ENCODE measurements around the gene CCDC92B.

DNA sequence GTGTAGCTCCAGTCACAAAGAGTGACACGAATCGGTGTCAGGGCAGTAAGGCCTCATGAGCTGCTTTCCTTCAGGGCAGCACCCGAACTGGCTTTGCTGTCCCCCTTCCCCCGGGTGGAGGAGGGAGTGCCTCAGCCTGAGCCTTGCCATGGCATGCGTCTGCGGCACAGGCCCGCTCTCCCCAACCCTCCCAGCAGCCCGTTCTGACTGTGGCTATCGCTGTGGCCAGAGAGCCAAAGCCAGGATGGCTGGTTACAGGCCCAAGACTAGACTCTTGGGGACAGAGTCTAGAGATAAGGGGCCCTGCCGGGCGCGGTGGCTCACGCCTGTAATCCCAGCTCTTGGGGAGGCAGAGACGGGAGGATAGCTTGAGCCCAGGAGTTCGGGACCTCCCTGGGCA, 63.8 kb downstream of the CCDC92B start:
- no peak; the same call in 1 of the 2 replicates for TF ChIP-seq POLR2A (IDR thresholded peaks at IDR 0.05; ENCODE audit: low read depth, low read length)
- no peak for TF ChIP-seq TAF1 (IDR thresholded peaks at IDR 0.05; ENCODE audit: low read depth, low read length)
- no peak for TF ChIP-seq PAX5 (IDR thresholded peaks at IDR 0.05; ENCODE audit: insufficient read depth, low read length, severe bottlenecking)
- peak; percentile 28; the same call in 1 of the 2 replicates for TF ChIP-seq POLR2AphosphoS5 (IDR thresholded peaks at IDR 0.05; ENCODE audit: low read depth, low read length)
- TF ChIP-seq POU2F2 (IDR thresholded peaks at IDR 0.05; ENCODE audit: low read depth, low read length), result no peak
